Neuronal stem cell (in vitro differentiated cells): ENCODE measurements around the gene SERPINA4.

Experiments used
- DNase-seq: peaks from one replicate; pipeline ENCODE4 v3.0.0-alpha.2; 2013; ENCODE audit warnings: low spot score
- H2AFZ ChIP-seq: one replicate; pipeline ENCODE4 v1.6.1; 2013; ENCODE audit warnings: mild to moderate bottlenecking, low read length, inconsistent platforms
- H2AK5ac ChIP-seq: 2 replicates; pipeline ENCODE4 v1.6.1; 2013; ENCODE audit warnings: low read depth, mild to moderate bottlenecking, inconsistent platforms, low read length, moderate library complexity, mixed read lengths
- H2BK120ac ChIP-seq: 2 replicates; pipeline ENCODE4 v1.6.1; 2013; ENCODE audit warnings: low read depth, mild to moderate bottlenecking, inconsistent platforms, low read length, moderate library complexity, mixed read lengths
- H2BK12ac ChIP-seq: one replicate; pipeline ENCODE4 v1.6.1; 2013; ENCODE audit warnings: low read length, inconsistent platforms
- H2BK15ac ChIP-seq: 2 replicates; pipeline ENCODE4 v1.6.1; 2013; ENCODE audit warnings: mild to moderate bottlenecking, low read length, inconsistent platforms, mixed read lengths
- H2BK5ac ChIP-seq: one replicate; pipeline ENCODE4 v1.6.1; 2013; ENCODE audit warnings: inconsistent platforms, mild to moderate bottlenecking, low read length, moderate library complexity
- H3K14ac ChIP-seq: one replicate; pipeline ENCODE4 v1.6.1; 2013; ENCODE audit warnings: low read length, inconsistent platforms
- H3K18ac ChIP-seq: 2 replicates; pipeline ENCODE4 v1.6.1; 2013; ENCODE audit warnings: low read length, inconsistent platforms
- H3K23ac ChIP-seq: 2 replicates; pipeline ENCODE4 v1.6.1; 2013; ENCODE audit warnings: low read depth, mild to moderate bottlenecking, mixed read lengths, low read length, inconsistent platforms; ENCODE audit not compliant: poor library complexity
- H3K27ac ChIP-seq: replicated peaks from 3 replicates; pipeline ENCODE4 v1.5.1; 2013; ENCODE audit warnings: low read length, inconsistent platforms
- H3K27me3 ChIP-seq, 3 experiments: 2 replicates each; pipeline ENCODE4 v1.6.1; 2013; ENCODE audit warnings: low read length in 3 of 3, mild to moderate bottlenecking in 2 of 3, inconsistent platforms in 1 of 3, low read depth in 1 of 3, mixed read lengths in 1 of 3, moderate library complexity in 1 of 3; ENCODE audit not compliant: control insufficient read depth in 3 of 3, insufficient read depth in 3 of 3
- H3K36me3 ChIP-seq, 2 donors: replicated peaks in 1 of 2; 2 replicates each; pipeline ENCODE4 v1.6.1; 2013; ENCODE audit warnings: low read length in 2 of 2; ENCODE audit not compliant: control insufficient read depth in 2 of 2, insufficient read depth in 2 of 2
- H3K4ac ChIP-seq: 2 replicates; pipeline ENCODE4 v1.6.1; 2013; ENCODE audit warnings: inconsistent platforms, mild to moderate bottlenecking, low read length, moderate library complexity
- H3K4me1 ChIP-seq, 2 donors: 1 replicate in 1 of 2; 2 replicates in 1 of 2; pipeline ENCODE4 v1.6.1; 2013; ENCODE audit warnings: low read length in 2 of 2, low read depth in 1 of 2; ENCODE audit not compliant: control insufficient read depth in 2 of 2, insufficient read depth in 1 of 2
- H3K4me2 ChIP-seq: one replicate; pipeline ENCODE4 v1.6.1; 2013; ENCODE audit warnings: mild to moderate bottlenecking, low read length, inconsistent platforms; ENCODE audit not compliant: insufficient read depth, poor library complexity, severe bottlenecking
- H3K4me3 ChIP-seq, 2 donors: 2 replicates each; pipeline ENCODE4 v1.5.1; 2013; ENCODE audit warnings: low read length in 2 of 2, mild to moderate bottlenecking in 2 of 2, inconsistent platforms in 1 of 2, moderate library complexity in 1 of 2
- H3K79me1 ChIP-seq: one replicate; pipeline ENCODE4 v1.6.1; 2013; ENCODE audit warnings: low read depth, mild to moderate bottlenecking, inconsistent platforms, low read length, moderate library complexity
- H3K9ac ChIP-seq: one replicate; pipeline ENCODE4 v1.6.1; 2013; ENCODE audit warnings: mild to moderate bottlenecking, low read depth, low read length, inconsistent platforms; ENCODE audit not compliant: poor library complexity
- H3K9me3 ChIP-seq, 2 donors: replicated peaks in 1 of 2; 2 replicates each; pipeline versions ENCODE3 to v1.6.1; 2013; ENCODE audit warnings: low read length in 2 of 2, mild to moderate bottlenecking in 2 of 2, inconsistent platforms in 1 of 2, low read depth in 1 of 2, mixed read lengths in 1 of 2, moderate library complexity in 1 of 2; ENCODE audit not compliant: control insufficient read depth in 2 of 2, insufficient read depth in 1 of 2
- H4K8ac ChIP-seq: one replicate; pipeline ENCODE4 v1.6.1; 2013; ENCODE audit warnings: low read depth, mild to moderate bottlenecking, inconsistent platforms, low read length, moderate library complexity
- H4K91ac ChIP-seq: one replicate; pipeline ENCODE4 v1.6.1; 2013; ENCODE audit warnings: low read length, low read depth, mild to moderate bottlenecking, inconsistent platforms; ENCODE audit not compliant: poor library complexity
- WGBS, 2 donors: extraction: QIAGEN DNeasy Blood & Tissue Kit; methylation state at CpG; one replicate each; pipeline ENCODE4 v1.1.7; 2013; ENCODE audit warnings: missing lambda C conversion rate in 2 of 2, mixed read lengths in 1 of 2; ENCODE audit not compliant: insufficient read length in 2 of 2, insufficient replicate concordance in 1 of 2; ENCODE audit errors: extremely low coverage in 2 of 2; 5-methylcytosine and 5-hydroxymethylcytosine counted together

SERPINA4 gene

GRCh38 chr14:94595912-94596311, 34.7 kb downstream of the SERPINA4 start:
- H3K9ac ChIP-seq, result no peak overlapping the region
- no peak overlapping the region for H2AK5ac ChIP-seq
- no peak overlapping the region for H3K4me3 ChIP-seq
- H2BK12ac ChIP-seq, result no peak overlapping the region
- no peak for DNase-seq
- H3K79me1 ChIP-seq, result no peaks in the 10 kb centered on the region
- no peak overlapping the region for H3K14ac ChIP-seq
- no peak overlapping the region for H2BK120ac ChIP-seq
- WGBS, 2 donors, result no CpG with 5 or more reads among the region's 2 CpGs
- H3K4me2 ChIP-seq, result no peak overlapping the region
- no peak overlapping the region for H2BK15ac ChIP-seq
- no peaks in the 10 kb centered on the region for H3K27me3 ChIP-seq
- no peak overlapping the region for H3K23ac ChIP-seq
- no peaks in the 10 kb centered on the region for H3K9me3 ChIP-seq
- no peak overlapping the region for H4K8ac ChIP-seq
- no peak overlapping the region for H4K91ac ChIP-seq
- no peak overlapping the region for H2BK5ac ChIP-seq
- H3K36me3 ChIP-seq, result no peaks in the 10 kb centered on the region
- H3K27ac ChIP-seq, result no peak overlapping the region
- peaks cover 0 to 5% of the 10 kb centered on the region in 2 donors for H3K4me1 ChIP-seq
- no peak overlapping the region for H3K4ac ChIP-seq
- H2AFZ ChIP-seq, result no peak overlapping the region
- H3K18ac ChIP-seq, result no peak overlapping the region

DNA sequence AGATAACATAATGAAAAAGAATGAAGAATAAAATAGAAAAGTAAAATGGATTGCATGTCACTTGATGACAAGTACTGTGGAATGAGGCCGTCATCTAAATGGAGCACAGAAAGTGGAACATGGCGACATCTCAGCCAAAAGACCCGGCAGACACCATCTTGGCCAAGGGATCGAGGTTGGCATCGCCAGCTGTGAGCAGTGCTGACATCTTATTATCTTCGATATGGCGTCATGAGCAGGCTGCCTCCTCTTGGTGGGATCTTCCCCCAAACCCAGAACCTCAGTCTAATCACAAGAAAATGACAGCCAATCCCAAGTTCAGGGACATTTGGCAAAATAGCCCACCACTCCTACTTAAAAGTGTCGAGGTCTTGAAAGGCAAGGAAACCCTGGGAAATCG, 35.1 kb downstream of the SERPINA4 start:
- H3K79me1 ChIP-seq, result no peaks in the 10 kb centered on the region
- no peak overlapping the region for H4K8ac ChIP-seq
- H3K14ac ChIP-seq, result no peak overlapping the region
- H3K9me3 ChIP-seq, result no peaks in the 10 kb centered on the region
- H3K27ac ChIP-seq, result no peak overlapping the region
- H3K4me2 ChIP-seq, result no peak overlapping the region
- WGBS, 2 donors, result no CpG with 5 or more reads among the region's 9 CpGs
- no peak overlapping the region for H2BK120ac ChIP-seq
- no peaks in the 10 kb centered on the region for H3K36me3 ChIP-seq
- H3K4me3 ChIP-seq, result no peak overlapping the region
- H3K4ac ChIP-seq, result no peak overlapping the region
- no peak overlapping the region for H2AFZ ChIP-seq
- no peak overlapping the region for H3K9ac ChIP-seq
- peaks cover 0 to 5% of the 10 kb centered on the region in 2 donors for H3K4me1 ChIP-seq
- no peak overlapping the region for H3K23ac ChIP-seq
- H4K91ac ChIP-seq, result no peak overlapping the region
- no peak overlapping the region for H3K18ac ChIP-seq
- H2BK15ac ChIP-seq, result no peak overlapping the region
- H2AK5ac ChIP-seq, result no peak overlapping the region
- no peak overlapping the region for H2BK12ac ChIP-seq
- H2BK5ac ChIP-seq, result no peak overlapping the region
- DNase-seq, result no peak
- H3K27me3 ChIP-seq, result no peaks in the 10 kb centered on the region

- no peak overlapping the region for H2BK15ac ChIP-seq
- WGBS, 2 donors, result no CpG with 5 or more reads among the region's 5 CpGs
- H4K8ac ChIP-seq, result no peak overlapping the region
- no peaks in the 10 kb centered on the region for H3K27me3 ChIP-seq
- no peaks in the 10 kb centered on the region for H3K79me1 ChIP-seq
- H3K36me3 ChIP-seq, result no peaks in the 10 kb centered on the region
- H3K9me3 ChIP-seq, result no peaks in the 10 kb centered on the region
- H3K4me1 ChIP-seq, result peaks cover 0 to 9% of the 10 kb centered on the region in 2 donors
- H2BK5ac ChIP-seq, result no peak overlapping the region
- H3K4me3 ChIP-seq, result no peak overlapping the region
- H3K18ac ChIP-seq, result no peak overlapping the region
- no peak overlapping the region for H3K23ac ChIP-seq
- H3K14ac ChIP-seq, result no peak overlapping the region
- H2BK12ac ChIP-seq, result no peak overlapping the region
- no peak for DNase-seq
- no peak overlapping the region for H3K4me2 ChIP-seq
- H2AFZ ChIP-seq, result no peak overlapping the region
- no peak overlapping the region for H3K27ac ChIP-seq
- no peak overlapping the region for H3K9ac ChIP-seq
- H2AK5ac ChIP-seq, result no peak overlapping the region
- H3K4ac ChIP-seq, result no peak overlapping the region
- H4K91ac ChIP-seq, result no peak overlapping the region
- H2BK120ac ChIP-seq, result no peak overlapping the region
Measured at GRCh38 chr14:94597788-94598187, 36.5 kb downstream of the SERPINA4 start.

DNA sequence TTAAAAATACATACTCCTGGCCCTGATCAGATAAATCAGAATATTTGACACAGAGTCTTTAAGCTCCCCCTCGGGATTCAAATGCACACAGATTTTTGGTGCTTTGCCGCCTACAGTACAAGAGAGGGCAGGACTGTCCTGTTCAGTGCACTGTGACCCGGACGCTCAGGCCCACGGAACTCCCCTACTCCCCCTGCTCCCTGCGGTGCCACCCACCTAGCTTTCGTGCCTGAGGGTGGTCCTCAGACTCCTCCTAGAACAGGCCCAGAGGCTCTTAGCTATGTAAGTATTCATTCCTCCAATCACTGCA, 37.2 kb downstream of the SERPINA4 start:
- Histone ChIP-seq H3K14ac (no peak overlapping the region), H3K36me3 (no peaks in the 10 kb centered on the region), H3K27ac (no peak overlapping the region), H3K18ac (no peak overlapping the region), H3K79me1 (no peaks in the 10 kb centered on the region), H3K23ac (no peak overlapping the region), H2AFZ (no peak overlapping the region), H2BK12ac (no peak overlapping the region), H3K27me3 (no peaks in the 10 kb centered on the region), H4K91ac (no peak overlapping the region), H3K4me2 (no peak overlapping the region), H2BK15ac (no peak overlapping the region), H3K9ac (no peak overlapping the region), H3K4me3 (no peak overlapping the region), H2BK120ac (no peak overlapping the region), H2AK5ac (no peak overlapping the region), H4K8ac (no peak overlapping the region), H3K4me1 (peaks cover 0 to 11% of the 10 kb centered on the region in 2 donors), H3K4ac (no peak overlapping the region), H2BK5ac (no peak overlapping the region), H3K9me3 (no peaks in the 10 kb centered on the region)
- no peak for DNase-seq
- no CpG with 5 or more reads among the region's 7 CpGs for WGBS, 2 donors
